Uterus (tissue), 2 donors: Measurements from ENCODE around the gene HIVEP3.

Experiments used
- CTCF ChIP-seq, 4 experiments: fragments of 200-600 bp in 2 of 4; fragments of 450-650 bp in 2 of 4; sonication (generic) in 2 of 4; IDR thresholded peaks; one replicate each; pipeline ENCODE4 v1.5.1; 2016 to 2019; ENCODE audit warnings: antibody characterized with exemption in 4 of 4, mild to moderate bottlenecking in 2 of 4, moderate library complexity in 1 of 4
- POLR2A ChIP-seq, 2 donors: fragments of 450-650 bp; IDR thresholded peaks; one replicate each; pipeline ENCODE4 v1.6.1; 2016; ENCODE audit warnings: antibody characterized with exemption in 2 of 2, mild to moderate bottlenecking in 1 of 2, moderate library complexity in 1 of 2

GRCh38 chr1:41674522-41674921, 244.2 kb downstream of the HIVEP3 start:
- TF ChIP-seq CTCF (IDR thresholded peaks at IDR 0.05) (no peak), POLR2A (IDR thresholded peaks at IDR 0.05) (no peak)
